CD14-positive monocyte (primary cell): ENCODE results near the gene TTC7B. TPM values are rescaled to one million over a fixed set of nuclear protein-coding genes. Genes with fewer than 3 reads are reported as not detected.

Experiments used
- DNase-seq, 3 donors: peaks; one replicate each; pipeline ENCODE4 v3.0.0-alpha.2; 2011 to 2022
- H2AFZ ChIP-seq: 2 replicates; pipeline ENCODE4 v1.6.0; 2012; ENCODE audit warnings: mild to moderate bottlenecking, low read depth, low read length, inconsistent platforms; ENCODE audit not compliant: insufficient read depth, poor library complexity, severe bottlenecking
- H3K27ac ChIP-seq, 2 donors: 1 replicate in 1 of 2; 2 replicates in 1 of 2; pipeline ENCODE4 v1.5.1; 2012 to 2013; ENCODE audit warnings: low read length in 2 of 2, control low read depth in 1 of 2, inconsistent platforms in 1 of 2, low read depth in 1 of 2, mild to moderate bottlenecking in 1 of 2
- H3K27me3 ChIP-seq, 2 donors: one replicate each; pipeline versions ENCODE4 v1.6.0 to v1.6.1; 2011 to 2013; ENCODE audit warnings: low read length in 2 of 2; ENCODE audit not compliant: control insufficient read depth in 2 of 2, insufficient read depth in 2 of 2
- H3K36me3 ChIP-seq, 2 donors: replicated peaks in 1 of 2; 1 replicate in 1 of 2; 2 replicates in 1 of 2; pipeline versions ENCODE4 v1.5.1 to v1.6.1; 2012 to 2013; ENCODE audit warnings: low read length in 2 of 2, control low read depth in 1 of 2, inconsistent platforms in 1 of 2, mild to moderate bottlenecking in 1 of 2; ENCODE audit not compliant: insufficient read depth in 2 of 2, control insufficient read depth in 1 of 2
- H3K4me1 ChIP-seq, 2 donors: 1 replicate in 1 of 2; 2 replicates in 1 of 2; pipeline versions ENCODE4 v1.5.1 to v1.6.1; 2012 to 2013; ENCODE audit warnings: low read length in 2 of 2, control low read depth in 1 of 2, inconsistent platforms in 1 of 2, mild to moderate bottlenecking in 1 of 2, moderate library complexity in 1 of 2; ENCODE audit not compliant: insufficient read depth in 2 of 2, control insufficient read depth in 1 of 2
- H3K4me2 ChIP-seq: replicated peaks from 2 replicates; pipeline ENCODE3; 2012; ENCODE audit warnings: low read length, moderate library complexity, mild to moderate bottlenecking; ENCODE audit not compliant: poor library complexity, severe bottlenecking; ENCODE audit errors: extremely low read depth
- H3K4me3 ChIP-seq, 3 experiments: fragments of 200-600 bp in 1 of 3; sonication (generic) in 1 of 3; replicated peaks in 1 of 3; 1 replicate in 2 of 3; 2 replicates in 1 of 3; pipeline ENCODE4 v1.5.1; 2011 to 2013; ENCODE audit warnings: low read length in 3 of 3, mild to moderate bottlenecking in 3 of 3, control low read depth in 2 of 3, low read depth in 2 of 3, inconsistent platforms in 1 of 3, moderate library complexity in 1 of 3
- H3K79me2 ChIP-seq: 2 replicates; pipeline ENCODE4 v1.6.0; 2012; ENCODE audit warnings: mild to moderate bottlenecking, control low read depth, inconsistent platforms, low read length, moderate library complexity; ENCODE audit not compliant: insufficient read depth
- H3K9ac ChIP-seq: 2 replicates; pipeline ENCODE4 v1.6.0; 2017; ENCODE audit warnings: low read length, mild to moderate bottlenecking; ENCODE audit not compliant: insufficient read depth, poor library complexity, severe bottlenecking
- H3K9me3 ChIP-seq, 2 donors: replicated peaks in 1 of 2; 1 replicate in 1 of 2; 2 replicates in 1 of 2; pipeline versions ENCODE4 v1.5.1 to v1.6.1; 2012 to 2013; ENCODE audit warnings: low read length in 2 of 2, control low read depth in 1 of 2; ENCODE audit not compliant: control insufficient read depth in 1 of 2, insufficient read depth in 1 of 2
- H4K20me1 ChIP-seq: 2 replicates; pipeline ENCODE4 v1.6.0; 2012; ENCODE audit warnings: mild to moderate bottlenecking, low read length, control low read depth, moderate library complexity; ENCODE audit not compliant: insufficient read depth
- H3K27ac Mint-ChIP-seq, 7 donors: one replicate each; pipeline ENCODE4 v1.8.0; 2020; ENCODE audit warnings: mild to moderate bottlenecking in 7 of 7, mixed read lengths in 7 of 7, moderate library complexity in 6 of 7, inconsistent platforms in 2 of 7
- H3K27me3 Mint-ChIP-seq, 3 donors: one replicate each; pipeline ENCODE4 v1.8.0; 2021 to 2022; ENCODE audit warnings: low read depth in 3 of 3, mild to moderate bottlenecking in 3 of 3, mixed read lengths in 3 of 3, moderate library complexity in 3 of 3, inconsistent platforms in 1 of 3
- H3K36me3 Mint-ChIP-seq, 2 donors: one replicate each; pipeline ENCODE4 v1.8.0; 2020; ENCODE audit warnings: mixed read lengths in 2 of 2, inconsistent platforms in 1 of 2, mild to moderate bottlenecking in 1 of 2
- H3K4me1 Mint-ChIP-seq: one replicate; pipeline ENCODE4 v1.8.0; 2020; ENCODE audit warnings: mild to moderate bottlenecking, mixed read lengths
- H3K4me3 Mint-ChIP-seq, 2 donors: one replicate each; pipeline ENCODE4 v1.8.0; 2020; ENCODE audit warnings: mild to moderate bottlenecking in 2 of 2, mixed read lengths in 2 of 2, moderate library complexity in 1 of 2
- H3K9me3 Mint-ChIP-seq, 7 donors: one replicate each; pipeline ENCODE4 v1.8.0; 2020 to 2022; ENCODE audit warnings: mixed read lengths in 7 of 7, mild to moderate bottlenecking in 6 of 7, moderate library complexity in 6 of 7, inconsistent platforms in 2 of 7
- CTCF ChIP-seq: fragments of 200-600 bp; IDR thresholded peaks from one replicate; pipeline ENCODE4 v1.8.0; 2022; ENCODE audit warnings: antibody characterized with exemption, mild to moderate bottlenecking
- WGBS: methylation state at CpG from one replicate; pipeline ENCODE4 v1.1.5; 2013; ENCODE audit warnings: missing lambda C conversion rate; ENCODE audit not compliant: insufficient coverage; 5-methylcytosine and 5-hydroxymethylcytosine counted together
- intact Hi-C, 2 donors: fragments of 100-400 bp; cut with micrococcal nuclease; formaldehyde crosslinking; loops; one replicate each; pipeline versions ENCODE4 v1.15.0 to v1.15.1; 2023
- polyA plus RNA-seq, 3 donors: library from polyadenylated mRNA; depleted of rRNA in 1 of 3; unstranded in 2 of 3; stranded (reverse) in 1 of 3; fragments of 300-500 nt in 2 of 3; fragments of >200 nt in 1 of 3; fragmentation: Illumina TruSeq in 2 of 3; gene quantifications; 1 replicate in 2 of 3; 2 replicates in 1 of 3; pipeline ENCODE4 v1.2.3, GENCODE V29; 2012 to 2021

Gene TTC7B
- polyA plus RNA-seq, 3 donors, result 0.87 to 2.6 (median 1.2) TPM

DNA sequence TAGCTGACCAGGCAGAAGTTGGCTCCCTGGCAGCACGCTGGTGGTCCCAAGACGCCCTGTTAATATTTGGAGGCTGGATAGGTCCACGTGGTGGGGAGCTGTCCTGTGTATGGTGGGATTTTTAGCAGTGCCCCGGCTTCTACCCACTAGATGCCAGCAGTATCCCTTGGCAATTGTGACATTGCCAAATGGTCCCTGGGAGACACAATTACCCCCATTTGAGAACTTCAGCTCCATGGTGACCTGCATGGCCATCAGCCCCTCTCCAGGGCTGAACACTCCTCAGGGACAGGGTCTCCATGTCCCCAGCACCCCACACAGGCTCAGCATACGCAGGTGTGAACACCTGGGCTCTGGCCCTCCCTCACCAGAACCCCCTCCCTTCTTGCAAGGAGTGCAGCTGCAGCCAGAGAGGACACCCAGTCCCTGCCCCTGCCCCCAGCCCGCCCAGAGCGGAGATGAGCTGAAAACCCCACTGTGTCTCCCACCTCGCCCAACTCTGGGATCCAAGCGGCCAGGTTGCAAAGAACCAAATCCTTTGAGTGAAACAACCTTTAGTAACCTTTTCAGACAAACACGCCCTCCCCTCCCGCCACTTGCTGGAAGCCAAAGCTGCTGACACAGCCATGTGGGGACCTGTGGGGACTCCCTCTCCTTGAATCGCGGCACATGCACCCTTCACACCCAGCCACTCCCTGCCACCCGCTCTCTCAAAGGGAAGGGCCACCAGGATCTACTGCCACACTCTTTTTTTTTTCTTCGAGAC is 299.0 kb downstream of the TTC7B start:
- H3K27ac Mint-ChIP-seq, result no peak overlapping the region

DNA sequence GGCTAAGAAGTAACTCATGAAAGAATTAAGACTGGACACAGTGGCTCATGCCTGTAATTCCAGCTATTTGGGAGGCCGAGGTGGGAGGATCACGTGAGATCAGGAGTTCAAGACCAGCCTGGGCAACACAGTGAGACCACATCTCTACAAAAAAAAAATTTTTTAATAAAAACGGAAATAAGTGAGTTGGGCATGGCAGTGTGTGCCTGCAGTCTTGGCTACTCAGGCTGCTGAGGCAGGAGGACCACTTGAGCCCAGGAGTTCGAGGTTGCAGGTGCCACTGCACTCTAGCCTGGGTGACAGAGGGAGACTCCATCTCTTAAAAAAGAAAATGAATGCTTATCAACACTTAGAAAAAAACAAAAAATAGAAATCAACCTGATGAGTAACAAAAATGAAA is 301.7 kb downstream of the TTC7B start:
- Histone ChIP-seq H3K9me3 (no peaks in the 10 kb centered on the region), H3K4me1 (no peaks in the 10 kb centered on the region), H3K27ac (no peak overlapping the region), H2AFZ (no peak overlapping the region), H3K4me3 (no peak overlapping the region), H3K9ac (no peak overlapping the region), H3K27me3 (no peaks in the 10 kb centered on the region), H3K36me3 (no peaks in the 10 kb centered on the region), H4K20me1 (no peaks in the 10 kb centered on the region), H3K79me2 (no peaks in the 10 kb centered on the region), H3K4me2 (no peak overlapping the region)
- Mint-ChIP-seq H3K27me3 (peaks cover 1 to 3% (median 2%) of the 10 kb centered on the region in 3 donors), H3K9me3 (no peaks in the 10 kb centered on the region), H3K4me3 (no peak overlapping the region), H3K36me3 (no peaks in the 10 kb centered on the region), H3K27ac (no peak overlapping the region), H3K4me1 (no peaks in the 10 kb centered on the region)
- intact Hi-C loops, result no loop called here
- 100% methylated on average over 1 of the region's 4 CpGs for WGBS
- TF ChIP-seq CTCF, result no peak
- DNase-seq, result no peak

More for the DNA sequence above, 299.0 kb downstream of the TTC7B start:
- no peaks in the 10 kb centered on the region for H4K20me1 ChIP-seq
- no peaks in the 10 kb centered on the region for H3K9me3 ChIP-seq
- H3K36me3 ChIP-seq, result no peaks in the 10 kb centered on the region
- H3K4me2 ChIP-seq, result no peak overlapping the region
- no peak overlapping the region for H3K27ac ChIP-seq
- peaks cover 0 to 1% (median 0%) of the 10 kb centered on the region in 3 donors for H3K27me3 Mint-ChIP-seq
- 78% methylated on average over 10 of the region's 15 CpGs for WGBS
- no peaks in the 10 kb centered on the region for H3K36me3 Mint-ChIP-seq
- no peaks in the 10 kb centered on the region for H3K4me1 ChIP-seq
- no peaks in the 10 kb centered on the region for H3K27me3 ChIP-seq
- H3K4me1 Mint-ChIP-seq, result no peaks in the 10 kb centered on the region
- H2AFZ ChIP-seq, result no peak overlapping the region
- DNase-seq, result no peak
- H3K4me3 Mint-ChIP-seq, result no peak overlapping the region
- no peak for TF ChIP-seq CTCF
- intact Hi-C loops, result no loop called here
- no peak overlapping the region for H3K4me3 ChIP-seq
- no peaks in the 10 kb centered on the region for H3K79me2 ChIP-seq
- H3K9me3 Mint-ChIP-seq, result no peaks in the 10 kb centered on the region
- H3K9ac ChIP-seq, result no peak overlapping the region
